GM12878 (cell line): ENCODE measurements around the gene TADA1. TPM values are rescaled to one million over a fixed set of nuclear protein-coding genes. Genes with fewer than 3 reads are reported as not detected.

Source experiments
- ATAC-seq: fragments of 200-7000 bp; cut with Tn5 transposase; 3 replicates; pipeline ENCODE4 v1.9.1; 2020; ENCODE audit warnings: mild to moderate bottlenecking, moderate library complexity
- BruUV-seq: library from RNA; stranded (reverse); fragments of 400-500 nt; replicated peaks from 2 replicates; lab custom pipeline; 2021; lab: Mats Ljungman, UMichigan
- CTCF ChIA-PET: fragments of 300-600 bp; sonication (Branson Sonifier 250); formaldehyde crosslinking; extraction: SDS; loops from one replicate; lab custom pipeline; 2021; ENCODE audit warnings: inconsistent platforms; lab: Yijun Ruan, JAX
- POLR2A ChIA-PET: fragments of 350-600 bp; formaldehyde crosslinking; extraction: SDS; loops from one replicate; lab custom pipeline; 2021; ENCODE audit warnings: inconsistent platforms; lab: Charles Lee
- RAD21 ChIA-PET: fragments of 300-600 bp; sonication (Branson Sonifier 250); formaldehyde crosslinking; loops from one replicate; lab custom pipeline; 2023; ENCODE audit warnings: antibody characterized with exemption; ENCODE audit not compliant: unreplicated experiment; lab: Charles Lee
- SMC1A ChIA-PET: fragments of 300-600 bp; sonication (Branson Sonifier 250); formaldehyde crosslinking; loops from one replicate; lab custom pipeline; 2023; ENCODE audit not compliant: unreplicated experiment, uncharacterized antibody; lab: Charles Lee
- DNase-seq: peaks from one replicate; pipeline ENCODE4 v3.0.0-alpha.2; 2011; ENCODE audit warnings: low read depth, low spot score
- FAIRE-seq: peaks from 3 replicates; lab custom pipeline; 2011; peaks lifted over from hg19 to GRCh38; lab: Jason Lieb, UNC
- H2AFZ ChIP-seq: 2 replicates; pipeline ENCODE4 v1.6.0; 2011; ENCODE audit warnings: low read depth, low read length, control low read depth; ENCODE audit not compliant: control insufficient read depth
- H3K27ac ChIP-seq: 2 replicates; pipeline ENCODE4 v1.5.1; 2011; ENCODE audit warnings: control low read depth; ENCODE audit not compliant: control insufficient read depth, insufficient read depth
- H3K27me3 ChIP-seq, 2 experiments: replicated peaks in 1 of 2; 2 replicates each; pipeline versions ENCODE4 v1.6.0 to v1.6.1; 2011; ENCODE audit warnings: low read length in 1 of 2; ENCODE audit not compliant: control insufficient read depth in 2 of 2, insufficient read depth in 2 of 2
- H3K36me3 ChIP-seq, 2 experiments: 2 replicates each; pipeline ENCODE4 v1.5.1; 2011; ENCODE audit warnings: low read length in 1 of 2; ENCODE audit not compliant: control insufficient read depth in 2 of 2, insufficient read depth in 2 of 2
- H3K4me1 ChIP-seq: 2 replicates; pipeline ENCODE4 v1.6.1; 2011; ENCODE audit warnings: mild to moderate bottlenecking, low read length, moderate library complexity, mixed read lengths; ENCODE audit not compliant: control insufficient read depth, insufficient read depth
- H3K4me2 ChIP-seq: 2 replicates; pipeline ENCODE4 v1.6.0; 2011; ENCODE audit warnings: control low read depth; ENCODE audit not compliant: control insufficient read depth, insufficient read depth
- H3K4me3 ChIP-seq: fragments of 200-600 bp; sonication (generic); 2 replicates; pipeline ENCODE4 v1.5.1; 2016
- H3K79me2 ChIP-seq: 2 replicates; pipeline ENCODE4 v1.6.0; 2011; ENCODE audit warnings: low read length; ENCODE audit not compliant: control insufficient read depth, insufficient read depth
- H3K9ac ChIP-seq: 2 replicates; pipeline ENCODE4 v1.8.0; 2011; ENCODE audit warnings: low read length, control low read depth, mixed read lengths; ENCODE audit not compliant: control insufficient read depth, insufficient read depth
- H3K9me3 ChIP-seq: replicated peaks from 3 replicates; pipeline ENCODE4 v1.5.1; 2011; ENCODE audit warnings: mild to moderate bottlenecking, low read length; ENCODE audit not compliant: control insufficient read depth, insufficient read depth
- H4K20me1 ChIP-seq: 2 replicates; pipeline ENCODE4 v1.6.0; 2011; ENCODE audit not compliant: control insufficient read depth, insufficient read depth
- BACH1 ChIP-seq: fragments of 450-650 bp; IDR thresholded peaks from 2 replicates; pipeline ENCODE4 v1.6.1; 2017; ENCODE audit warnings: mild to moderate bottlenecking, borderline replicate concordance
- BRCA1 ChIP-seq: IDR thresholded peaks from 2 replicates; pipeline ENCODE4 v1.6.1; 2011; ENCODE audit warnings: low read depth, low read length, improper control_type of control experiment
- CTCF ChIP-seq, 3 experiments: IDR thresholded peaks in 2 of 3; conservative IDR thresholded peaks in 1 of 3; 2 replicates each; pipeline ENCODE4 v1.5.1; 2011; ENCODE audit warnings: low read depth in 3 of 3, low read length in 3 of 3, mild to moderate bottlenecking in 3 of 3, control low read depth in 2 of 3, moderate library complexity in 2 of 3, inconsistent platforms in 1 of 3, mixed read lengths in 1 of 3; ENCODE audit not compliant: control insufficient read depth in 2 of 3, insufficient read depth in 1 of 3; ENCODE audit errors: extremely low read depth in 1 of 3
- ESRRA ChIP-seq: IDR thresholded peaks from 2 replicates; pipeline ENCODE4 v1.6.1; 2012; ENCODE audit warnings: mild to moderate bottlenecking, low read length, improper control_type of control experiment
- EZH2 ChIP-seq: IDR thresholded peaks from 2 replicates; pipeline ENCODE4 v1.6.1; 2012; ENCODE audit warnings: low read depth, mild to moderate bottlenecking, control low read depth, inconsistent platforms, low read length, borderline replicate concordance; ENCODE audit not compliant: control insufficient read depth
- JUNB ChIP-seq: IDR thresholded peaks from 2 replicates; pipeline ENCODE4 v1.6.1; 2016; ENCODE audit warnings: antibody characterized with exemption, mild to moderate bottlenecking
- LARP7 ChIP-seq: fragments of 450-650 bp; IDR thresholded peaks from 2 replicates; pipeline ENCODE4 v1.6.1; 2017; ENCODE audit warnings: mild to moderate bottlenecking
- MTA3 ChIP-seq: IDR thresholded peaks from 2 replicates; pipeline ENCODE4 v1.6.1; 2012; ENCODE audit warnings: low read length, inconsistent platforms, borderline replicate concordance
- POU2F2 ChIP-seq: IDR thresholded peaks from 3 replicates; pipeline ENCODE4 v1.6.1; 2011; ENCODE audit warnings: low read depth, mild to moderate bottlenecking, low read length, borderline replicate concordance
- RAD21 ChIP-seq: IDR thresholded peaks from 2 replicates; pipeline ENCODE4 v1.6.1; 2011; ENCODE audit warnings: mild to moderate bottlenecking, low read depth, low read length, moderate library complexity; ENCODE audit not compliant: insufficient read depth
- RCOR1 ChIP-seq: conservative IDR thresholded peaks from 2 replicates; pipeline ENCODE4 v1.6.1; 2012; ENCODE audit warnings: low read depth, low read length, improper control_type of control experiment
- SPI1 ChIP-seq: IDR thresholded peaks from 2 replicates; pipeline ENCODE4 v1.6.1; 2011; ENCODE audit warnings: low read depth, mild to moderate bottlenecking, low read length, moderate library complexity, borderline replicate concordance; ENCODE audit not compliant: insufficient read depth
- TAF1 ChIP-seq: IDR thresholded peaks from 2 replicates; pipeline ENCODE4 v1.6.1; 2011; ENCODE audit warnings: mild to moderate bottlenecking, low read depth, low read length, borderline replicate concordance
- ZNF384 ChIP-seq: IDR thresholded peaks from 2 replicates; pipeline ENCODE4 v1.6.1; 2012; ENCODE audit warnings: low read depth, mild to moderate bottlenecking, low read length, improper control_type of control experiment, borderline replicate concordance
- WGBS: methylation state at CpG from one replicate; pipeline ENCODE4 v1.1.6; 2016; ENCODE audit warnings: low lambda C conversion rate; ENCODE audit not compliant: insufficient replicate concordance, insufficient coverage; ENCODE audit errors: missing lambda C conversion rate; 5-methylcytosine and 5-hydroxymethylcytosine counted together
- in situ Hi-C: fragments of 300-500 bp; cut with MboI; formaldehyde crosslinking; loops from 9 replicates; pipeline ENCODE4 v1.14.3; 2018; ENCODE audit warnings: mixed read lengths
- intact Hi-C: fragments of 100-400 bp; cut with micrococcal nuclease; formaldehyde crosslinking; loops from one replicate; pipeline ENCODE4 v1.14.2; 2022; ENCODE audit not compliant: unreplicated experiment
- polyA plus RNA-seq, 11 experiments: library from polyadenylated mRNA; depleted of rRNA in 4 of 11; unstranded in 6 of 11; stranded (reverse) in 5 of 11; fragments of >200 nt; fragmentation: Nextera tagmentation in 4 of 11; fragmentation: Illumina TruSeq in 1 of 11; extraction: Ambion mirVana in 4 of 11; extraction: Trizol in 1 of 11; gene quantifications; 1 replicate in 1 of 11; 2 replicates in 10 of 11; pipeline versions ENCODE4 v1.2.1 to v1.2.3, GENCODE V29; 2011 to 2016; ENCODE audit warnings: inconsistent platforms in 2 of 11, missing spikeins in 2 of 11, low read depth in 1 of 11
- total RNA-seq, 4 experiments: library from RNA; depleted of rRNA in 3 of 4; stranded (reverse); fragments of >200 nt in 3 of 4; fragmentation: Illumina TruSeq in 1 of 4; extraction: Trizol in 1 of 4; gene quantifications; 2 replicates each; pipeline versions ENCODE4 v1.2.1 to v1.2.3, GENCODE V29; 2013 to 2021
- TF ChIP-seq, protein P1 (sequence below): fragments of 450-650 bp; IDR thresholded peaks from 2 replicates; pipeline ENCODE4 v1.6.1; 2016; ENCODE audit warnings: mild to moderate bottlenecking
- TF ChIP-seq, protein P2 (sequence below): fragments of 450-650 bp; IDR thresholded peaks from 2 replicates; pipeline ENCODE4 v1.6.1; 2014; ENCODE audit warnings: mild to moderate bottlenecking
- TF ChIP-seq, protein P3 (sequence below): IDR thresholded peaks from 2 replicates; pipeline ENCODE4 v1.6.1; 2012; ENCODE audit warnings: low read depth, low read length, improper control_type of control experiment

TADA1 gene
- total and polyA plus RNA-seq, 10 of the 15 experiments (the other 5 are each of a cell fraction or from before 2014, with no cell fraction given): 15.2 to 38.6 (median 26.5) TPM

DNA sequence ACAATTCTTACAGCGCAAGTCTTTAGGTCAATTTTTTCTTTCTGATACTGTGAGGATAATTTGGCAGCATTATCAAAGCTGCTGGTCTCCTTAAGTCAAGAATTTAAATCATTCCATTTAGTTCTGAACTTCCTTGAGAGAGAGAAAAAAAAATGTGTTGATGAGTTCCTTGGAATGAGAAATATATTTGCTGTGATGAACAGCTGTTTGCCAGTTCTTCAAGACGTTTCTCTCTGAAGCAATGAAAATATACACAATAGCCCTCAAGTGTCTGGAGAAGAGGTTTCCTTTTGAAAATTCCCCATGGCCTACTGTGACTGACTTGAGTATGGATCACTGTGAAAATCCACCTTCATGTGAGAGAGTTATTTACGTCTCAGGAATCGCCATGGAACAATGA lies 31.0 kb upstream of the TADA1 start:
- SMC1A ChIA-PET: interaction anchor here (1.2 to 19.2 kb wide), 2 partner anchors 9 to 153 kb away, joined by 3 to 384 read pairs; no protein-coding TSS in a partner anchor
- peaks cover 2% of the 10 kb centered on the region; the same call in 1 of the 3 replicates for H3K9me3 ChIP-seq
- no TSS peak for BruUV-seq
- no peaks in the 10 kb centered on the region for H4K20me1 ChIP-seq
- FAIRE-seq (no peak), DNase-seq (no peak), ATAC-seq (no peak)
- no peak overlapping the region for H3K4me2 ChIP-seq
- H3K36me3 ChIP-seq: no peaks in the 10 kb centered on the region
- H3K27me3 ChIP-seq: no peaks in the 10 kb centered on the region
- H3K4me1 ChIP-seq: peaks cover 5% of the 10 kb centered on the region; the same call in 1 of the 2 replicates
- CTCF ChIA-PET: interaction anchor here (17.1 kb wide), 1 partner anchor 151 kb away, joined by 734 read pairs; no protein-coding TSS in a partner anchor
- RAD21 ChIA-PET: interaction anchor here (1.1 to 10.5 kb wide), 2 partner anchors 32 to 152 kb away, joined by 3 to 305 read pairs; no protein-coding TSS in a partner anchor
- H3K9ac ChIP-seq: no peak overlapping the region
- H2AFZ ChIP-seq: no peak overlapping the region
- POLR2A ChIA-PET: no interaction called here
- H3K27ac ChIP-seq: no peak overlapping the region
- WGBS: 73% methylated on average over 4 of the region's 4 CpGs
- intact Hi-C loops: no loop called here
- H3K4me3 ChIP-seq: no peak overlapping the region
- H3K79me2 ChIP-seq: no peaks in the 10 kb centered on the region
- in situ Hi-C loops: no loop called here
- TF ChIP-seq BACH1: no peak
- no peak for TF ChIP-seq MTA3
- no peak for TF ChIP-seq JUNB
- TF ChIP-seq ESRRA: no peak
- TF ChIP-seq RAD21: no peak
- TF ChIP-seq, protein P1, sequence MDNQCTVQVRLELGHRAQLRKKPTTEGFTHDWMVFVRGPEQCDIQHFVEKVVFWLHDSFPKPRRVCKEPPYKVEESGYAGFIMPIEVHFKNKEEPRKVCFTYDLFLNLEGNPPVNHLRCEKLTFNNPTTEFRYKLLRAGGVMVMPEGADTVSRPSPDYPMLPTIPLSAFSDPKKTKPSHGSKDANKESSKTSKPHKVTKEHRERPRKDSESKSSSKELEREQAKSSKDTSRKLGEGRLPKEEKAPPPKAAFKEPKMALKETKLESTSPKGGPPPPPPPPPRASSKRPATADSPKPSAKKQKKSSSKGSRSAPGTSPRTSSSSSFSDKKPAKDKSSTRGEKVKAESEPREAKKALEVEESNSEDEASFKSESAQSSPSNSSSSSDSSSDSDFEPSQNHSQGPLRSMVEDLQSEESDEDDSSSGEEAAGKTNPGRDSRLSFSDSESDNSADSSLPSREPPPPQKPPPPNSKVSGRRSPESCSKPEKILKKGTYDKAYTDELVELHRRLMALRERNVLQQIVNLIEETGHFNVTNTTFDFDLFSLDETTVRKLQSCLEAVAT: no peak
- no peak for TF ChIP-seq ZNF384
- TF ChIP-seq CTCF (IDR thresholded peaks at IDR 0.05 in 2 of 3, conservative IDR thresholded peaks at IDR 0.05 in 1 of 3; ENCODE audit: control insufficient read depth in 2 of 3, extremely low read depth in 1 of 3, insufficient read depth in 1 of 3, low read depth in 3 of 3, low read length in 3 of 3): no peak
- TF ChIP-seq SPI1: no peak
- no peak for TF ChIP-seq TAF1
- TF ChIP-seq, protein P2, sequence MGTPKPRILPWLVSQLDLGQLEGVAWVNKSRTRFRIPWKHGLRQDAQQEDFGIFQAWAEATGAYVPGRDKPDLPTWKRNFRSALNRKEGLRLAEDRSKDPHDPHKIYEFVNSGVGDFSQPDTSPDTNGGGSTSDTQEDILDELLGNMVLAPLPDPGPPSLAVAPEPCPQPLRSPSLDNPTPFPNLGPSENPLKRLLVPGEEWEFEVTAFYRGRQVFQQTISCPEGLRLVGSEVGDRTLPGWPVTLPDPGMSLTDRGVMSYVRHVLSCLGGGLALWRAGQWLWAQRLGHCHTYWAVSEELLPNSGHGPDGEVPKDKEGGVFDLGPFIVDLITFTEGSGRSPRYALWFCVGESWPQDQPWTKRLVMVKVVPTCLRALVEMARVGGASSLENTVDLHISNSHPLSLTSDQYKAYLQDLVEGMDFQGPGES: no peak
- no peak for TF ChIP-seq RCOR1
- no peak for TF ChIP-seq LARP7
- TF ChIP-seq BRCA1: no peak
- TF ChIP-seq, protein P3, sequence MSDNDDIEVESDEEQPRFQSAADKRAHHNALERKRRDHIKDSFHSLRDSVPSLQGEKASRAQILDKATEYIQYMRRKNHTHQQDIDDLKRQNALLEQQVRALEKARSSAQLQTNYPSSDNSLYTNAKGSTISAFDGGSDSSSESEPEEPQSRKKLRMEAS: no peak
- no peak for TF ChIP-seq POU2F2
- TF ChIP-seq EZH2: no peak
